Adrenal gland (tissue), 12 donors: ENCODE measurements around the gene ITPRIP. TPM values are rescaled to one million over a fixed set of nuclear protein-coding genes. Genes with fewer than 3 reads are reported as not detected.

Experiments
- DNase-seq, 7 donors: peaks; one replicate each; pipeline ENCODE4 v3.0.0-alpha.2; 2019 to 2020
- H3K27ac ChIP-seq, 5 donors: fragments of 200-600 bp; sonication (generic) in 4 of 5; 1 replicate in 3 of 5; 2 replicates in 2 of 5; pipeline versions ENCODE4 v1.5.1 to v1.8.0; 2016 to 2020; ENCODE audit warnings: mild to moderate bottlenecking in 1 of 5
- H3K27me3 ChIP-seq: fragments of 200-600 bp; 2 replicates; pipeline ENCODE4 v1.8.0; 2021
- H3K36me3 ChIP-seq, 2 donors: fragments of 200-600 bp; replicated peaks in 1 of 2; 1 replicate in 1 of 2; 2 replicates in 1 of 2; pipeline versions ENCODE4 v1.5.1 to v1.8.0; 2018 to 2022
- H3K4me1 ChIP-seq, 2 donors: fragments of 200-600 bp; replicated peaks in 1 of 2; 1 replicate in 1 of 2; 2 replicates in 1 of 2; pipeline versions ENCODE4 v1.5.1 to v1.8.0; 2018 to 2021
- H3K4me3 ChIP-seq, 4 donors: fragments of 200-600 bp; sonication (generic) in 3 of 4; one replicate each; pipeline ENCODE4 v1.5.1; 2016 to 2018
- H3K9me3 ChIP-seq, 3 donors: fragments of 200-600 bp; sonication (generic) in 1 of 3; replicated peaks in 1 of 3; 1 replicate in 2 of 3; 2 replicates in 1 of 3; pipeline versions ENCODE4 v1.5.1 to v1.8.0; 2016 to 2021
- CTCF ChIP-seq, 6 experiments: fragments of 450-650 bp in 4 of 6; fragments of 200-600 bp in 2 of 6; sonication (generic) in 1 of 6; IDR thresholded peaks; 1 replicate in 5 of 6; 2 replicates in 1 of 6; pipeline versions ENCODE4 v1.5.1 to v1.8.0; 2016 to 2021; ENCODE audit warnings: antibody characterized with exemption in 6 of 6, mild to moderate bottlenecking in 2 of 6, moderate library complexity in 1 of 6
- POLR2A ChIP-seq, 2 donors: fragments of 450-650 bp; IDR thresholded peaks; one replicate each; pipeline ENCODE4 v1.6.1; 2017; ENCODE audit warnings: antibody characterized with exemption in 2 of 2, mild to moderate bottlenecking in 2 of 2, moderate library complexity in 1 of 2
- WGBS, 4 donors: extraction: QIAGEN DNeasy Blood & Tissue Kit in 2 of 4; methylation state at CpG; one replicate each; pipeline versions ENCODE4 v1.1.5 to v1.1.7; 2013 to 2017; 5-methylcytosine and 5-hydroxymethylcytosine counted together
- intact Hi-C, 2 donors: fragments of 100-400 bp; cut with DNase I; formaldehyde crosslinking; loops; one replicate each; pipeline versions ENCODE4 v1.14.1 to v1.15.0; 2022 to 2023
- polyA plus RNA-seq, 3 donors: library from polyadenylated mRNA; stranded (reverse); fragments of 200-250 nt in 2 of 3; fragments of 350-450 nt in 1 of 3; fragmentation: Illumina TruSeq in 1 of 3; extraction: RNeasy Lipid Tissue Mini Kit (QIAGEN cat#74804) in 1 of 3; gene quantifications; one replicate each; pipeline ENCODE4 v1.2.3, GENCODE V29; 2013 to 2014
- total RNA-seq, 9 donors: library from RNA; depleted of rRNA in 4 of 9; stranded (reverse); fragments of >200 nt in 4 of 9; fragments of 120-200 nt in 1 of 9; fragmentation: NEBNext Ultra II Directional in 1 of 9; extraction: Animal tissue kit (Norgen Biotek cat#: 25700) in 1 of 9; gene quantifications; one replicate each; pipeline versions ENCODE4 v1.1.0 to v1.2.4, GENCODE V29; 2013 to 2023
- donor health status: healthy with polysubstance abuse.
- donor health status: Bipolar disorder and iron deficiency.
- donor health status: DM: yes; HTN: yes; CAD: no.
- donor health status: DM: no; HTN: no; CAD: no.
- donor health status: DM: no; HTN: no; CAD: no.
- donor health status: DM: yes; HTN: yes; CAD: no.

Gene ITPRIP
- total and polyA plus RNA-seq, 12 donors: 4.2 to 27.0 (median 19.1) TPM

- H3K9me3 ChIP-seq: no peaks in the 10 kb centered on the region
- peaks cover 16 to 29% of the 10 kb centered on the region in 2 donors for H3K4me1 ChIP-seq
- peak overlapping the region in 2 of 5 donors; percentile 21 to 71 for H3K27ac ChIP-seq
- no peak for DNase-seq
- H3K4me3 ChIP-seq: no peak overlapping the region
- no peaks in the 10 kb centered on the region for H3K36me3 ChIP-seq
- WGBS, 4 donors: 45 to 58% (median 51%) methylated on average over 2 of the region's 2 CpGs
- H3K27me3 ChIP-seq: no peaks in the 10 kb centered on the region
- intact Hi-C loops: loop anchor here in 1 of 2 donors (5.0 kb wide), 1 partner anchor 44 kb away; no protein-coding TSS in a partner anchor
- TF ChIP-seq CTCF (IDR thresholded peaks at IDR 0.05): no peak
- no peak for TF ChIP-seq POLR2A (IDR thresholded peaks at IDR 0.05)
These were observed 12.9 kb upstream of the ITPRIP start for GRCh38 chr10:104351061-104351702.

- Histone ChIP-seq H3K9me3 (no peaks in the 10 kb centered on the region), H3K27me3 (no peaks in the 10 kb centered on the region), H3K36me3 (no peaks in the 10 kb centered on the region), H3K27ac (peak overlapping the region in 3 of 5 donors; percentile 44 to 71 (median 66)), H3K4me3 (no peak overlapping the region), H3K4me1 (peaks cover 16 to 29% of the 10 kb centered on the region in 2 donors)
- 24 to 29% (median 26%) methylated on average over 6 of the region's 6 CpGs for WGBS, 4 donors
- DNase-seq: no peak
- TF ChIP-seq CTCF (IDR thresholded peaks at IDR 0.05): peak in 5 of 6 experiments; percentile 65 to 94 (median 76)
- TF ChIP-seq POLR2A (IDR thresholded peaks at IDR 0.05): no peak
- intact Hi-C loops: loop anchor here in 1 of 2 donors (5.0 kb wide), 1 partner anchor 43 kb away; no protein-coding TSS in a partner anchor
These were observed 11.9 kb upstream of the ITPRIP start for GRCh38 chr10:104350127-104350635.

GRCh38 chr10:104349623-104350126 is 11.4 kb upstream of the ITPRIP start:
- DNase-seq: peak in 1 of 7 donors; percentile 41
- peaks cover 16 to 29% of the 10 kb centered on the region in 2 donors for H3K4me1 ChIP-seq

More at GRCh38 chr10:104349623-104350126, 11.4 kb upstream of the ITPRIP start:
- peak overlapping the region in 3 of 5 donors; percentile 44 to 71 (median 66) for H3K27ac ChIP-seq
- H3K9me3 ChIP-seq: no peaks in the 10 kb centered on the region
- H3K36me3 ChIP-seq: no peaks in the 10 kb centered on the region
- TF ChIP-seq POLR2A (IDR thresholded peaks at IDR 0.05) (no peak), CTCF (IDR thresholded peaks at IDR 0.05) (no peak)
- no peaks in the 10 kb centered on the region for H3K27me3 ChIP-seq
- WGBS, 4 donors: 26 to 36% (median 28%) methylated on average over 5 of the region's 5 CpGs
- intact Hi-C loops: loop anchor here (5.0 kb wide), 2 partner anchors 37 to 42 kb away; no protein-coding TSS in a partner anchor
- H3K4me3 ChIP-seq: no peak overlapping the region
